DOHH2 (cell line): ENCODE results near the gene RASIP1.

ENCODE experiments used
- H3F3A ChIP-seq: fragments of 200-600 bp; sonication (generic), shearing (Covaris generic); 2 replicates; pipeline ENCODE4 v1.6.0; 2016; ENCODE audit warnings: antibody characterized with exemption, mild to moderate bottlenecking; ENCODE audit not compliant: control insufficient read depth, insufficient read depth
- H3K27ac ChIP-seq: fragments of 200-600 bp; sonication (generic); 2 replicates; pipeline ENCODE4 v1.5.1; 2014; ENCODE audit warnings: low read depth, mild to moderate bottlenecking, low read length, moderate library complexity
- H3K27me3 ChIP-seq: fragments of 200-600 bp; sonication (generic); 2 replicates; pipeline ENCODE4 v1.6.1; 2014; ENCODE audit warnings: mild to moderate bottlenecking, low read length, mixed read lengths; ENCODE audit not compliant: control insufficient read depth
- H3K36me3 ChIP-seq: fragments of 200-600 bp; sonication (generic); 2 replicates; pipeline ENCODE4 v1.6.1; 2014; ENCODE audit warnings: mild to moderate bottlenecking, low read length, moderate library complexity, mixed read lengths; ENCODE audit not compliant: control insufficient read depth
- H3K4me1 ChIP-seq: fragments of 200-600 bp; sonication (generic); 2 replicates; pipeline ENCODE4 v1.6.1; 2014; ENCODE audit warnings: mild to moderate bottlenecking, low read length, mixed read lengths; ENCODE audit not compliant: control insufficient read depth
- H3K4me2 ChIP-seq: fragments of 200-600 bp; sonication (generic); 2 replicates; pipeline ENCODE4 v1.6.0; 2014; ENCODE audit warnings: mild to moderate bottlenecking, low read length, moderate library complexity
- H3K4me3 ChIP-seq: fragments of 200-600 bp; sonication (generic); 2 replicates; pipeline ENCODE4 v1.5.1; 2014; ENCODE audit warnings: mild to moderate bottlenecking, low read length, mixed read lengths
- H3K79me2 ChIP-seq: fragments of 200-600 bp; sonication (generic); 2 replicates; pipeline ENCODE4 v1.6.1; 2014; ENCODE audit warnings: mild to moderate bottlenecking, low read length, mixed read lengths; ENCODE audit not compliant: control insufficient read depth
- H3K9me2 ChIP-seq: fragments of 200-600 bp; sonication (generic); replicated peaks from 2 replicates; pipeline ENCODE4 v1.6.1; 2014; ENCODE audit warnings: mild to moderate bottlenecking, low read length, mixed read lengths; ENCODE audit not compliant: control insufficient read depth
- H3K9me3 ChIP-seq: fragments of 200-600 bp; sonication (generic); 2 replicates; pipeline ENCODE4 v1.6.1; 2014; ENCODE audit warnings: antibody characterized with exemption, low read length, mixed read lengths; ENCODE audit not compliant: control insufficient read depth, insufficient read depth
- H4K20me1 ChIP-seq: fragments of 200-600 bp; sonication (generic); 2 replicates; pipeline ENCODE4 v1.6.0; 2014; ENCODE audit warnings: low read depth, mild to moderate bottlenecking, antibody characterized with exemption, low read length, moderate library complexity; ENCODE audit not compliant: control insufficient read depth, insufficient read depth
- CTCF ChIP-seq: fragments of 200-600 bp; sonication (generic); IDR thresholded peaks from one replicate; pipeline ENCODE4 v1.5.1; 2014; ENCODE audit warnings: antibody characterized with exemption, mild to moderate bottlenecking, low read depth, low read length; ENCODE audit not compliant: poor library complexity, severe bottlenecking
- EZH2phosphoT487 ChIP-seq: fragments of 200-600 bp; sonication (generic); IDR thresholded peaks from 2 replicates; pipeline ENCODE4 v1.6.1; 2017; ENCODE audit warnings: borderline replicate concordance, mild to moderate bottlenecking, antibody characterized with exemption, low read length, moderate library complexity, mixed read lengths

The RASIP1 gene

GRCh38 chr19:48714759-48715675 lies 25.4 kb downstream of the RASIP1 start:
- TF ChIP-seq CTCF = no peak
- TF ChIP-seq EZH2phosphoT487 = no peak
- Histone ChIP-seq H3K27me3 (no peaks in the 10 kb centered on the region), H3K36me3 (no peaks in the 10 kb centered on the region)

GRCh38 chr19:48713864-48714755 lies 26.3 kb downstream of the RASIP1 start:
- no peaks in the 10 kb centered on the region for H3K9me2 ChIP-seq
- H3K36me3 ChIP-seq = no peaks in the 10 kb centered on the region
- peak overlapping the region; percentile 89 for H3K4me3 ChIP-seq
- TF ChIP-seq CTCF = no peak
- TF ChIP-seq EZH2phosphoT487 = no peak
- H3K79me2 ChIP-seq = peaks cover 7% of the 10 kb centered on the region
- peaks cover 3% of the 10 kb centered on the region; the same call in 1 of the 2 replicates for H3F3A ChIP-seq
- peak overlapping the region; percentile 56 for H3K27ac ChIP-seq
- no peaks in the 10 kb centered on the region for H3K27me3 ChIP-seq
- H3K9me3 ChIP-seq = no peaks in the 10 kb centered on the region
- peak overlapping the region; percentile 98 for H3K4me2 ChIP-seq
- H3K4me1 ChIP-seq = peaks cover 22% of the 10 kb centered on the region
- no peaks in the 10 kb centered on the region for H4K20me1 ChIP-seq

More at GRCh38 chr19:48714759-48715675, 25.4 kb downstream of the RASIP1 start:
- H3F3A ChIP-seq = peaks cover 3% of the 10 kb centered on the region; the same call in 1 of the 2 replicates
- H3K9me2 ChIP-seq = no peaks in the 10 kb centered on the region
- peaks cover 25% of the 10 kb centered on the region for H3K4me1 ChIP-seq
- no peaks in the 10 kb centered on the region for H4K20me1 ChIP-seq
- peak overlapping the region; percentile 89 for H3K4me3 ChIP-seq
- peak overlapping the region; percentile 56 for H3K27ac ChIP-seq
- peak overlapping the region; percentile 98 for H3K4me2 ChIP-seq
- no peaks in the 10 kb centered on the region for H3K9me3 ChIP-seq
- H3K79me2 ChIP-seq = peaks cover 7% of the 10 kb centered on the region

GRCh38 chr19:48713041-48713863 lies 27.2 kb downstream of the RASIP1 start:
- peaks cover 3% of the 10 kb centered on the region; the same call in 1 of the 2 replicates for H3F3A ChIP-seq
- H3K36me3 ChIP-seq = no peaks in the 10 kb centered on the region
- H3K4me1 ChIP-seq = peaks cover 22% of the 10 kb centered on the region
- peak overlapping the region; percentile 89 for H3K4me3 ChIP-seq
- H3K79me2 ChIP-seq = peaks cover 7% of the 10 kb centered on the region
- H3K9me3 ChIP-seq = no peaks in the 10 kb centered on the region
- H3K9me2 ChIP-seq = no peaks in the 10 kb centered on the region
- H3K4me2 ChIP-seq = peak overlapping the region; percentile 83
- H3K27me3 ChIP-seq = no peaks in the 10 kb centered on the region
- no peak for TF ChIP-seq CTCF
- no peak for TF ChIP-seq EZH2phosphoT487
- H4K20me1 ChIP-seq = no peaks in the 10 kb centered on the region
- no peak overlapping the region for H3K27ac ChIP-seq
